ENCODE data around the gene TRIP12.

- TF ChIP-seq CTCF (conservative IDR thresholded peaks at IDR 0.05; ENCODE audit: low read depth in 2 of 2) (no peak), POLR2AphosphoS5 (IDR thresholded peaks at IDR 0.05; ENCODE audit: low read depth) (no peak), EZH2 (IDR thresholded peaks at IDR 0.05; ENCODE audit: low read depth, unreplicated experiment) (no peak), EZH2phosphoT487 (IDR thresholded peaks at IDR 0.05; ENCODE audit: unreplicated experiment) (no peak), ETS1 (IDR thresholded peaks at IDR 0.05) (no peak)
Observed at GRCh38 chr2:229832510-229832898, 89.3 kb downstream of the TRIP12 start.

Measured in GM23338 (cell line).